CMK (cell line): Measurements from ENCODE around the gene RAD51B.

Source experiments
- DNase-seq: peaks from one replicate; pipeline ENCODE4 v3.0.0-alpha.2; 2010; ENCODE audit warnings: low read depth

Gene RAD51B

DNA sequence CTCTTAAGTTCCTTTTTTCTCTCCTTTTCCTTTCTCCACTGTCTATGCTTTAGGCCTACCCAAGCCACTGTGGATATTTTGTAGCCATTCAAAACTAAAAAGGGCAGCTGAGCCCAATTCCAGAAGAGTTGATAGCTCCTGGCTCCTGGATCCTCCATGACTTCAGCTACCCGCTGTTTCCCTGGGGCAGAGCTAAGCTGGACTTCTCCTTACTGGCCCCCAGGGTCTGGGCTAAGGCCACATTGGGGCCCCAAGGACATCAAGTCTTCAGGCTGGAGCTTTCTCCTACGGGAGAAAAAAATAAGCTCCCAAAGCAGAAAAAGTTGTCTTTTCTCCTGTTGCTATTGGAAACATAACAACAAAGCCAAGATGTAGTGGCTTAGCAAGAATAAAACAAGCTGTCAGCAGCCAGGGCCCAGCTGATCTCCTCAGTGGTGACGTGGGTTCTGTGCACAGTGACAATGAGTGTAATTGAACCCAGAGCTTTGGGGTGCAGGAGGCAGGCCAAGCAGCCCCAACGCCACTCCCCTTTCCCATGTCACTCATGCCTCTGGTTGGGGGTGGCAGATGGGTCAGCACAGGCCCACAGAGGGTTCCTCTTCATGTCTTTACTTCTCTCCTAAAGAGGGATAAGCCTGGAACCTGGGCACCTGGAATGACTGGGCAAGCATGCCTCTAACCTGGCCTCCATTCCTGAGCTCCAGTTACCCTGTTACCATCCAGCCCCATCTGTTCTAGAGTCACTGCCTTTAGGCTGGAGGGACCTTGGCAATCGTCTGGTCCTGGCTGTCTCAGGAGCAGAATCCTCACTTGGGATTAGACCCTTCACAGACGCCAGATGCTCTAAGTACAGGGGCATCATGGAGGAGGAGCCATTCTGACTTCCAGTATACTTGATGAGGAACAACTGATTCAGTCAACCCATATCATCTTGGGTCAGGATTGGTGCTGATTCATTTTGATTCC is 802.1 kb downstream of the RAD51B start:
- no peak for DNase-seq

DNA sequence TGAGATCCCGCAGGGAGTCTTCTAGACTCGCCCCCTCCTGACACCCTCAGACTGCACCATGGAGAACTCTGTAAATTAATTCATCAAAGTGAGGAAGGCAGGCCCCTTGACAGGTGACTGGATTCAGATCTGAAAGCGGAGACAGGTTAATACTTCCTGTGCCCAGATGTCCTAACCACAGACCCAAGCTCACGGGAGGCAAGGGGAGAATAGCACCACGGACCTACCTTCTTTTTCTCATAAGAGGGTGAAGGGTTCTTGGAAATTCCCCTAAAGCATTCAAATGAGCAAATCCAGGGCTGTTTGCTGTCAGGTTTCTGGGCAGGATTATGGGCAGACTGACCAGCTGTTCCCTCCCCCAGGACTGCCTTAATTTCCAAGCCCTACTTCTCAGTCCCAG is 803.3 kb downstream of the RAD51B start:
- no peak for DNase-seq

- no peak for DNase-seq
Measured at GRCh38 chr14:68623307-68623706, 803.7 kb downstream of the RAD51B start.

- no peak for DNase-seq
Measured at GRCh38 chr14:68623826-68624225, 804.2 kb downstream of the RAD51B start.

DNA sequence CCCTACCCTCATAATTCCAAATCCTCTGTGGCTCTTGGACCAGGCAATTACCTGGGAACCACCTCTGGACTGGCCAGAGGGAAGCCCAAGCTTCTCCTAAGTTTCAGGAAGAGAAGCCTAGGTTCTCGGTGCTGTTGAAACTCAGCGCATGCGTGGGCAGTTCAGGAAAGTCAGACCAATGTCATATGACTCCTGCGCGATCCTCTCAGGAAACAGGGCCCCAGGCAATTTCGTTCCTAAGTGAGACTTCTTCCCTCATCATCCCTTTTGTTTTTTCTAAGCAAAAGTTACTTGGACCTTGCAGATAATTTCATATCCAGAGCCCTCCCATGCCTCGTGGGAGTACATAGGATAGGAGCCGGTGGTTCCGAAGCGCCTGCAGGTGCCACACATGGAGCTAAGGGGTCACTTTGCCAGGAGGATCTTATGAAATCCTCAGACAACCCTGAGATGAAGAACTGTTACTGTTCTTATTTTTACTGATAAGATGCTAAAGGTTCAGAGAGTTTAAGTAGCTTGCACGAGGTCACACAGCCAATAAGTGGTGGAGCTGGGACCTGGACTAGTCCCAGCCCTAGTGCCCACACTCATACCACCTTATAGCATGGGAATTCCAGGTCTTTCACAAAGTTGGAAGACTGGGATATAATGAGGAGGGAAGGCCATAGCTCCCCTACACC is 805.1 kb downstream of the RAD51B start:
- no peak for DNase-seq

- DNase-seq = no peak
Measured at GRCh38 chr14:68625366-68626090, 805.9 kb downstream of the RAD51B start.

- DNase-seq = no peak
Measured at GRCh38 chr14:68626386-68626785, 806.8 kb downstream of the RAD51B start.

DNA sequence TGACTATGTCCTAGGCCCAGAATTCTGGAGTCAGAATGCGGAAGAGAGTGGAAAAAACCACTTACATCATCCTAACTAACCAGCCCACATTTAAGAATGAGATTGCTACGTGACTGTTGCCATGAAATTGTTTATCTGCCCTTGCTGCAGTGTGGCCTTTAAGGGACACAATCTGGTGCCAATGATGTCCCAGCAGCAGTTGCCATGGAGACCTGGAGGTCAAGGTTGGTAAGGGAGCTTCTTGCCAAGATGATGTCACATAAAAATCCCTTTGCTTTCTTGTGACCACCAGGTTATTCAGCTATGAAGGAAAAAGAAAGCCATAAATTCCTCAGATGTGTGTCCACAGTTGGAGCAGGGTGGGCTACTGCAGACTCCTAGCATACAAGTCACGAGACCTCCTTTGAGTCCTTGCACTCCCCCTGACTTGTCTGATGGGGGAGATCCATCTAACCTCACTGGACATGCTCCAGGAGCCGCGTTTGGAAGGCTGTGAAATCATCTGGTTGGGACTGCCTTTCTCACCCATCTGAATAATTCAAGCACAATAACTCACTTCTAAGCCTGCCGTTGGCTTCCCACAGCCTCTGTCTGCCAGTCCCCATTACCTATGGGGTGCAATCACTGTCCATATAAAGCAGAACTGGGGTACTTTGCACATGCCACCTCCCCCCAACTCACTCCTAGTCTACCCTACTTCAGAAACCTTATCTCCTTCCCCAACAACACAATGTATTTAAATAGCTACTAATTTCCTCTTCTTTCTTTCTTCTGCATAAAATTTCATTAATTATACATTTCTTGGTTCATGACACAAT is 807.7 kb downstream of the RAD51B start:
- DNase-seq = no peak

DNA sequence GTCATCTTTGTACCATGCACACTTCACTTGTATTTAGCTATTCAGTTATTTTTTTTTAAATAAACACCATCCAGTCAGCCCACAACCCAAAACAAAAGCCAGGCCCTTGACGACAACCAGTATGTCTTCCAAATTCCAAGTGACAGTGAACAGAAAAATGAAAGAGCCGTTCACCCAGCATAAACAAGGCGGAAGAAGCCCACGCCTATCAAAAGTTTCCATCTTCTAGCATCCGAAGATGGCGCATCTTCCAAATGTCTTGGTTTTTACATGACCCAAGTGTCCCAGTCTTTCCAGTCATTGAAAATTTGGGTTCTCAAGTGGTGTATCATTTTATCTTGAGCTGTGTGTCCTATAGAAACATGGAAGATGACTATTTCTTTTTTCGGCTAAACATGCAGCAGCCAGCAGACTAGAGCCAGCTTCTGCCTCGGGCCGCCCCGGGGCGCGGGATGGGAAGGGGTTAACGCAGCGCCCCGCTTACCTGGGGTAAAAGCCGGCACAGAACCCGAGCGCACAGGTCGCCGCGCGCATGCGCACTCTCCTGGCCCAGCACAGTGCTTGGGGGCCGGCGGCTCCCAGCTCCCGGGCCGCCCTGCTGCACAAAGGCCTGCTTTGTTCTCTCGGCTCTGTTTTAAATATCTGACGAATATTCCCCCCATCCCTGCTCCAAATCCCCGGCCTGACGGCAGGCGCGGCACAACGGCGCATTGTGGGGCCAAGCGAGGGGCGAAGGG is 808.5 kb downstream of the RAD51B start:
- no peak for DNase-seq

DNA sequence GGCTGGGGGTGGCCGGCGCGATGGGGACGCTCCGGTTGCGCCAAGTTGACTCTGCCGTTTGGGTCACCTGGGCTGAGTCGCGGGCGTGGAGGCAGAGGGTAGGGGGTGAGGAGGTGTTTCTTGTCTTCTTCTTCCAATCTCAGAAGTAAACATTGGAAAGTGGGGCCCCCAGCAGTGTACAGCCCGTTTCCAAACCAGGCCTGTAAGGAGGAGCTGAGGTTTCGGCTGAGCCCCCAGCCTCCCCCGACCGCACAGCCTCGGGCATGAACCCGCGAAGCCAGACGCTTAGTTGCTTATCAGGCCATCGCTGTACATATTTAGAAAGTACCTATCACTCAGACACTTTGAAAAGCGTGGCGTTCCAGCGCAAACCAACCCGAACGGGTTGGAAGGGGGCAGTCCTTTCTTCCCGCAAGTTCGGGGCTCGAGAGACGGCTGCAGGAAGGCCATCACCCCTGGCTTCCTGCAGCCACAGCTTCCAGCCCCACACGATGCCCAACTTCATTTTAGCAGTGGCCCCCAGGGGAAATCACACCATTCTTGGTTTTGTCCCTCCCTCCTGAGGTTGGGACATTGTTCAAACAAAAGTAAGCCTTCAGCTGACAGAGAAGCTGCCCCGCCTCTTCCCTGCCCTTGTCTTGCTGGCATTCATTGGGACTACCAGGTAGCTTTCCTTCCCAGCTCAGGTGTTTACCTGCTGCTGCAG is 809.2 kb downstream of the RAD51B start:
- no peak for DNase-seq

GRCh38 chr14:68630081-68630571 is 810.5 kb downstream of the RAD51B start:
- DNase-seq = no peak

DNA sequence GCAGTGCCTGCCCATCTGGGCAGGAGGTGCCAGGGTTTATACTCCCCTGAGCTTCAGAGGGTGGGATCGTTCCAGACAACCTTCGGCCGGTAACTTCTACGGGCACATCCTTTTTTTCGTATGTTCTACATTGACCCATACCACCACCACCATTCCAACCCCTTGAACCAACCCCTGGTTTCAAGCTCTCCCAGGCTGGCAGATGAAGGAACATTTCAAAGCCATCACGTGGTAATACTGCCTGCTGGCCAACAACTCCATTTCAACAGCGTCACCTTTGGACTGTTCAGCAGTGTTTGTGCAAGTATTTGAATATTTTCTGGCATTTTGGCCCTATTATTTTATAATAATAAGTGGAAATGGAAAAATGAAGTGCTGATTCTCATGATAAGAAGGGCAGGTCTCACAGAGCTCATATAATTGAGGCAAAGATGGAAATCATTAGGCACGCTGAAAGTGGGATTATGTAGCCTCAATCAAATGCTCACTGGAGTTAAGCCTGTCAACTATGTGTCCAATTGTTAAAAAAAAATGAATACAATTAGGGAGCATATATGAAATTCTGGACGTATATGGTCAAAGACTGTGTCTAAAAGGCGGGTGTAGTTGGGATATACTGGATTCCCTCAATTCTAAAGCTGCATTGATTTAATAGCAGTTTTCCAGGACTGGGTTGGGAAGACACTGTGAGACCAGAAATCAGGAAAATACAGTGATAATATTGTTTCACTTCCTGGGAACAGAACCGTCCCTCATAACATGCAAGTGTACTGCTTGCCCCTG is 811.2 kb downstream of the RAD51B start:
- no peak for DNase-seq

DNA sequence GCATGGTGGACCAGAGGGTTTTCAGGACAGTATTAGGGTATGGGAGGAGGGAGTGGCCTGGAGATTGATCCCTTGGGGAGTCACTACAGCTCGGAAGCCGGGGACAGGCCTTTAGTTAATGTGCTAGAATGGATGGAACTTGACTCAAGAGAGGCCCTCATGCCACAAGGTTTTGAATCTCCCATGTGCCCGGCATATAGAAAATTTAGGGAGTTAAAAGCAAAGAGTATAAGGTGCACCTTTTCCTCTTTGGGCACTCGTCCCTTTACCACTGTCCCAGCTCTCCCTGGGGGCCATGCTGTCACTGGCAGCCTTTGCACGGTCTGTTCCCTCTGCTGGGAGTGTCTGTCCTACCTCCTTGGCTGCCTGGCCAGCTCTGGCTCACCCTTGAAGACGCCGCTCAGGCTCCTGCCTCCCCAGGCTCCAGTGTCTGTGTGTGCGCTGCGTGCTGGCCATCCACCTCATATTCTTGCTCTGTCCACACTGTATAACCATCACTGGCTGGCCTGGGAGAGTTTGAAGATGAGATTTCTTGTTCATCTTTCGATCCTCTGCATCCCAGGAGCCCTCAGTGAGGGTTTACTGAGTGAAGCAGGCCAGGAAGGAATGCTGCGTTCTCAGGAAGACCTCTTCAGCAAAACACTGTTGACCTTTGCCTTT is 811.9 kb downstream of the RAD51B start:
- no peak for DNase-seq

DNA sequence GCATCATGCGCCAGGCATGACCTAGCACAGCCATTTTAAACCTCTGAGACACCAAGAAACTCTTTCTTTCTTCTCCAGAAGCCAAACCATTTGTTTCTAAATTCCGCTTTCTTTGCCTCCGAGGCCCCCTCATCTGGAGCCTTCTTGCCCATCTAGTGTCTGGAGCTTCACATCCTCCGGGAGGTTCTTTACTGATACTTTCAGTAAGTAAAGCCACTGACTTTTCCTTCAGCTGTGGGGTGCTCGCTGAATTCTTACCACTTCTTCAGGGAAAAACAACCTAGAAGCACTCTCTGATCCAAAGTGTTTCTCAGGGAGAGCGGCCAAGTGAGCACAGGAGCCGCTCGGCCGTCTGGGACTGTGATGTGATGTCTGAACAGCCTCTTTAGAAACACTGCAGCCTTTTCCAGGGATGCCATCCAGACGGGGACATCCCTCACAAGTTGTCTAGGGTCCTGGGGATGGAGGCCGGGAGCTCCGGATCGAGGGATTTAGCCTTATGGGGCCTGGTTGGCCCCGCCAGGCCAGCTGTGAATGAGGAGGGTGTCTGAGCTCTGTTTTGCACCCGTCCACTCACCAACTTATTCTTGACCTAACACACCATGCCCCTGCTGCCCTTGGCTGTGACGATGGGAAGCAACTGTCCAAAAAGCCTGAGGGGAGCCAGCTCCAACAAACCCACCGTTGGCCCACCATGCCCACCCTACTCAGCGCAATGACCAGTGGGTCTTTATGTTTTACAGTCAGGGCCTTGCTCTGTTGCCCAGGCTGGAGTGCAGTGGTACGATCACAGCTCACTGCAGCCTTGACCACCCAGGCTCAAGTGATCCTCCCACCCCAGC is 812.7 kb downstream of the RAD51B start:
- no peak for DNase-seq

DNA sequence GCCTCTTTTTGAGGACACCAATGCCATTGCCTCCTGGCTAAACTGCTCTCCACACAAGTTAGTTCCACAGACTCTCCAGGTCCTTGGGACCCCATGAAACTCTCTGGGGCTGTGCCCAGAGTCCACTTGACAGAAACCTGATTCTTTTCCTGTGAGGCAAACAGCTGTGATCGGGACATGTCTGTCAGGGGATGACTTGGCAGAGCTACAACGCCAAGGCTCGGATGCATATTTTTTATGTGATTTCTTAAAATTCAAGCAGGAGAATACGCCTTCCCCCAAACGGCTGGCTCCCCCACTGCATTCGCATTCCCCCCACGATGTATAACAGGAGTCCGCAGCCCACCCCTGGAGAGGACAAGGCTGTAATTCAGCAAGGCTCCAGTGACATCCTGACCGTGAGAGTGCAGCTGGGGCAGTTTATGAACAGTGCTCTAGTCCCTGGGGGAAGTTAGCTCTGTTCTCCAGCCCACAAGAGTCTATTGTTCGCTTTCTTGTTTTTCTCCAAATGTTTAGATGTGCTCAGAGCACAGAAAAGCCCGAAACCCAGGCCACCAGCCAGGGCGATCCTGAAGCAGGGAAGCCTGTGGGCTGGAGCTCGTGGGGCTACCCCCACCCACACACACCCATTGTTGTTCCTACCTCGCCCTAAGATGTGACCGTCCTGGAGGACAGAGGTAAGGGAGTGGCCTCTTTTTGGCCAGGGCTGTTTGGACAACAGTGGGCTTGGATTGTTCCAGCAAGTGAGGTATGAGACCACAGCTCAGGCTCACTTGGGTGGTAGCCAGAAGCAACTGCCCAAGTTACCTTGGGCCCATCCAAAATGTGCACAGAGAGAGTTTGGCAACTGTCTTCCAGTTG is 813.8 kb downstream of the RAD51B start:
- DNase-seq = no peak

- DNase-seq = no peak
Measured at GRCh38 chr14:68634332-68634731, 814.8 kb downstream of the RAD51B start.
